ENCODE measurements around the gene PLXNA4.

PLXNA4 gene

DNA sequence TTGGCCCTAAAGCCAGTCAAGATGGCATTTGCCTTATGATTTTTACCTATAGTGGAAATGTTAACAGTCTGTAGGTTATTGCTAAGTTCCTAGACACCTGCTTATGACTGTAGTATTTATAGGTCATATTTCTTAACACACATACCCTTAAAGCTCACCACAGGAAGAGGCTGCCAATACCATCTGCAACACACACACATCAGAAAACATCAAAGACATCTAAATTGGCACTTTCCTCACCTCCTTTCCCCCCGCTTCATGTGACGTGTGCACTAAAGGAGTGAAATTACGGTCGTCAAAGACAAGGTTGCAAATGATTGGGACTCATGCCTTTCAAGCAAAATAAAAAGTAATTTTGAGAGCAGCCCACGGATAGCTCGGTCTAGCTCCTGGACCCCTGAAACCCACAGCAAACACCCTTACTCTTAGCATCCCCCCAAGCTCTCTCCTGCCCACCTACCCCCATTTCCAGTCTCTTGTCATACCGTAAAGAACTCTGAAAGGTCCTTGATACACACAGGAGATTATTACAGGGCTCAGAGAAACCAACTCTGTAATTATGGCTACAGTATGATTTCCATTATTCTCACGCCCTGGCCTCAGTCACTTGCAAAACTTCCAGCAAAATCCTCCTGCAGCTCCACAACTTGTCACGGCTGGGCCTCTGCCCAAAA, 90.5 kb downstream of the PLXNA4 start:
- peak in 1 of 10 donors; percentile 35 for DNase-seq
- intact Hi-C loops (cut with DNase I): no loop called here

DNA sequence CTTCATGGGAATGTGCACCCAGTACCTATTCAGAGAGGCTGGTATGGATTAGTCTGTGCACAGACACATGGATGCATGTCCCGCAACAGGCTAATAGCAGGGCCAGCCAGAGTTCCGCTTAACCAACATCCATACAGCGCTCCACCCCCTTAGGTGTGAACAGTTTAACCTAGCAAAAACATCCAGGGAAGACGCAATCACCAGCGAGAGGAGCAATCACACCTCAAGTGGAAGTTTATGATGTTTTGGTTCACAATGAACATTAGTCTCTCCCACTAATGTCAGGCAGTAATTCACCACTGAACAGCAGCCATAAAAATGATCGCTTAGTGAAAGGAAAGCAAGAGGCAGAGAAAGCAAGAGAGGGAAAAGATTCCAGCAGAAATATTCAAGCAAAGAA, 91.1 kb downstream of the PLXNA4 start:
- intact Hi-C loops (cut with DNase I): no loop called here
- no peak for DNase-seq

DNA sequence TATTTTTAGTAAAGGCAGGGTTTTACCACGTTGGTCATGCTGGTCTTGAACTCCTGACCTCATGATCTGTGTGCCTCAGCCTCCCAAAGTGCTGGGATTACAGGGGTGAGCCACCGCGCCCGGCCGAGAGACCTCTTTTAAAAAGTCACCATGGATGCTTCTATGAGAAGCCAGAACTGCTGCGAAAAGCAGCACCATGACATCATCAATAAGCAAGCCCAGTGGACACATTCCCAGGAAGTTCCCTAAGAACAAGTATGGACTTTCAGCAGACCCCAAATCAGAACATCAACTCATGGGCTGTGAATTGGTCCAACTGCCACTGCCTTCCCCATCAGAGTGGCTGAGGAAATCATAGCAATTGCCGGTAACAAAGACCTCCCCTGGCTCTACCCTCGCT, 93.4 kb downstream of the PLXNA4 start:
- no peak for DNase-seq
- intact Hi-C loops (cut with DNase I): no loop called here

DNA sequence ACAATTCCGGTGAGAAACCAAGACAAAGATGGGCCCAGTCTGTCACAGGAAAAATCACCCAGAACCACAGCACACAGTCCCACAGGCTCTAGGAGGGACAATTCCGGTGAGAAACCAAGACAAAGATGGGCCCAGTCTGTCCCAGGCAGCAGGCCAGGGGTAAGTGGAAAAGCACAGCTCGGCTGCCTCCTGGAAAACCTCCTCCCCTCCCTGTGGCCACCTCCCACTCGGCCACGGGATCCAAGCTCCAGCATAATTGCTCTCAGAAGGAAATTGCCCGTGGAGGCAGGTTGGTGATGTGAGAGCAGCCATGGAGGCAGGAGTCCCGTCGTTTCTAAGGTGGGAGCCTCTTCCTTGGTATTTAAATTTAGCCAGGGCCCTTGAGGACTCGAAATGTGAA, 95.7 kb downstream of the PLXNA4 start:
- DNase-seq: peak; percentile 18 to 95 (median 71)
- intact Hi-C loops (cut with DNase I): no loop called here

DNA sequence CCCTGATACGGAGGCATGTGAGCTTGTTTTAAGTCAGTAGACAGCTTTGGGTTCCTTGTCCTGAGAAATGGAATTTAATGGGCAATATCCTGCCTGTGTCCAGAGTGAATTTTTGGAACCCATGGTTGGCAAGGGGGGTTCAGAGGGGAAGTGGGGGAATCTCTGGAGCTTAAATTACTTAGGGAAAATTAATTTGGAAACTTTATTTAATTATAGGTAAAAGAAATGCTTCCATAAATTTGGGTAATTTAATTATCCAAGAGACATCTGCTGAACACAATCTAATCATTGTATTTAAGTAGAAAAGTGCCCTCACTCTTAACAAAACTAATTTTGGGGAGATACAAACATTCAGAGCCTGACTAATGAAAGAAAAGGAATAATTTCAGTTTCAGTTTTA, 99.7 kb downstream of the PLXNA4 start:
- intact Hi-C loops (cut with DNase I): no loop called here
- no peak for DNase-seq

DNA sequence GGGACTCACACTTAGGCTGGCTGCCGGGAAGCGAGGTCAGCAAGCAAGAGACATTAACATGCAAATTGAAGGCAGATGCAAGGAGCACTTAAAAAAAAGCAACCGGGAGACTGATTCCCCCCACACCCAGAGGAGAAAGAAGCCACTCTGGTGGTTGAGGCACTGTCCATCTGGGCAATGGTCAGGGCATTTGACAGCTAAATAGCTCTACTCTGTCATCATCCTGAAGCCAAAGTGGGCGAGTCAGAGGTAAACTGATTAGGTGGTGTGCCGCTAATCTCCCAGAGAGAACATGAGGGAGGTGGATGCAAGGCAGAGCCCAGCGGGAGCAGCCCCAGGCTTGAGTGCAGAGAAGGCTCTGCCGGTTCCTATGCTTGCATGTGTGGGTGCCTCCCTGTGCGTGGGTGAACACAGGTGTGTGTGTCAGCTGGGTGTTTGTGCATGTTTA, 100.6 kb downstream of the PLXNA4 start:
- DNase-seq: peak in 1 of 10 donors; percentile 86
- intact Hi-C loops (cut with DNase I): no loop called here

DNA sequence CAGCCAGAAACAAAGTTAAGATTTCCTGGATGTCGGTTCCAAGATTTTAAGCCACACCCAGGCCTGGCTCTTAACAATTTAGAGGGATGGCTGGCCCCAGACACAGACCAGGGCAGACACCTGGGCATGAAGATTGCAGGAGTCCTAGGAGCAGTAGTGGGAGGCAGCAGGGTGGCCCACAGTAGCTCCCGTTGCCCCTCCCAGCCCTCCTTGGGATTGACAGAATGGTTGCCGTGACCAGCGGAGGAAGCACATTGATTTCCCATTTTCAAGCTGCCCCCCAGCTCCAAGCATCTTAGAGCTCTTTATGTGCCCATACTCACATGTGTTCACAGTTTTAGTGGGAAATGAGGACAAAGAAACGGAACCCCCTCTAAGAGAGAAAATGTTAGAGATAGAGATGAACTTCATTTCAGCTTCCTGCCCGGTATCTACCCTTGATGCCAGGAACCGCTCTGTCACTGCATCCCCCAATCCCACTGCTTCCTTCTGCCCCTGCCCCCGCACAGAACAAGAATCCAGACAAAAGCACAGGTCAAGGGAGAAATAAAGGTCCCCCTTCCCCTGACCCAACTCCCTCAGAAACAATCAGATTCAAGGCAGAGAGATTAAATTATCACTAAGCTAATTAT, 101.1 kb downstream of the PLXNA4 start:
- no peak for DNase-seq
- intact Hi-C loops (cut with DNase I): no loop called here

DNA sequence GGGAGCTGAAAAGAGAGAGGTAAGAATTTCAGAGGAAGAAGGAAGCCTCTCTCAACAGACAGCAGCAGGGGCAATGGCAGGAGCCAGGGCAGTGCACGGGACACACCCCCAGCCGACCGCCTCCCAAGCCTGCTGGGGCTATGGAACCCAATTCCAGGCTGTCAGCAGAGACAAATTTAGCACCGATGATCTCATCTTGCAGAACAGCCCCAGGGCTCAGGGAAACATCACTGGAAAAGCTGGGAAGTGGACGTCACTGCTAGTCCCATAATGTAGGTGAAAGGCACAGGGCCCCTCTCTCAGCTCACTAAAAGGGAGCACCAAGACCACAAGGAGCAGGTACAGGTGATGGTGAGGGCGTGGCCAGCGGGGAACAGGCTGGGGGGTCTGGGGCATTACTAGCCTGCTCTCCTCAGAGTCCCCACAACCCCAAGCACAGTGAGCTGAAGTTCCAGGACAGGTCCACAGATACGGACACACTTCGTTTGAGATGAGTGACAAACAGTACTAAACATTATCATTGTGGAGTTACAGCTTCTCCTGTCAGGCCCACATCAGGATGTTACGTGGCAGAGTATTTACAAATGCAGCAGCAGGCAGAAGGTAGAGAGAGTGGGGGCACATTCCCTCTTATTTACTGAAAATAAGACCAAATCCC, 103.7 kb downstream of the PLXNA4 start:
- peak in 5 of 10 donors; percentile 15 to 89 (median 23) for DNase-seq
- intact Hi-C loops (cut with DNase I): no loop called here

DNA sequence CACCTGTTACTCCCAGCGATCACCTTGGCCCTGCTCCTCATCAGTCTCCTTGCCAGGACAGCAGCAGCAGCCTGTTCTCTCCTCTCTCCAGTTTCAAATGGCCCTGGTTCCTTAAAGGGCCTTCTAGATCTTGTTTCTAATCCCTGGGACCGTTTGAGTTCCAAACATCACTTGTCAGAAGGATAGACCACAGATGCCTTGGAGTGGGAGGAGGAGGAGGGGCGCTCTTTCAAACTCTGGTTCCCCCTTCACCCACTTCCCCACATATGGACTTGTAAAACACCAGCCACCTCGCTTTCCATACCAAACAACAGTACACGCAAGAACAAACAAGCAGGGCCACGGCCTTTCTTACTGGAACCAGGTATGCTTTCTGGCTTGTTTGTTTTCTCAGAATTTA, 104.8 kb downstream of the PLXNA4 start:
- no peak for DNase-seq
- intact Hi-C loops (cut with DNase I): no loop called here

DNA sequence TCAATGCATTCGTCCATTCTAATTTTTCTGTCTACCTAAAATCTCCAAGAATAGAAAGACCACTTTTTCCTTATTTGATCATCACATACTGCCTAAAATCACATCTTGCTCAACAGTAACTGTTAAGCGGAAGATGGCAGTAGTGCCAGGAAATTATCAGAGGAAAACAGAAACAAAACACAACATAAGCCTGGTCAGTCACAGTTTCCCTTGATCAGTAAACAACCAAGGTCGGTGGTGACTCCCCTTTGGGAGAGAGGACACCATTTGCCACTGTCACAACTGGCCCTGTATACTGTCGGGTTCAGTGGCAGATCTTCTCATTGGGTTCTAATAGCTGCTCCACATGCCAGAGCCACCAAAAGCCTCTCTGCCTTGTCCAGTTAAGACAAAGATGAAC, 106.6 kb downstream of the PLXNA4 start:
- no peak for DNase-seq
- intact Hi-C loops (cut with DNase I): no loop called here

DNA sequence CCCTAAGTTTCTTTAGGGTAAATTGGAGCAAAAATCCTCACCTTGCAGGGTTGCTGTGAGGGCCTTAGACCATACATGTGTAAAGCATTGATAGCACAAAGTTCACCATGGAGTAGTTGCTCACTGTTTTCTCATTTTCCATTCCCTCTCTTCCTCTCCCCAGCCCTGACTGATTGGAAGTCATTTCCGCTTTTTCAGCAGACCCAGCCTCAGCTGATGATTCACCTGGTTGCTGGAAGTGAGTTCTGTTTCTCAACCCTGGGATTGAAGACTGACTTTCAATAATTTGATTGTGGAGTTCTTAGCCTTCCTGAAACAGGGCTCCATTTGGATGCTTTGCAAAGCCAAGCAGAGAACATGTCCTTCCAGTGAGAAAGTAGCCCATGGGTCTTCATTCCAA, 107.0 kb downstream of the PLXNA4 start:
- no peak for DNase-seq
- intact Hi-C loops (cut with DNase I): no loop called here

DNA sequence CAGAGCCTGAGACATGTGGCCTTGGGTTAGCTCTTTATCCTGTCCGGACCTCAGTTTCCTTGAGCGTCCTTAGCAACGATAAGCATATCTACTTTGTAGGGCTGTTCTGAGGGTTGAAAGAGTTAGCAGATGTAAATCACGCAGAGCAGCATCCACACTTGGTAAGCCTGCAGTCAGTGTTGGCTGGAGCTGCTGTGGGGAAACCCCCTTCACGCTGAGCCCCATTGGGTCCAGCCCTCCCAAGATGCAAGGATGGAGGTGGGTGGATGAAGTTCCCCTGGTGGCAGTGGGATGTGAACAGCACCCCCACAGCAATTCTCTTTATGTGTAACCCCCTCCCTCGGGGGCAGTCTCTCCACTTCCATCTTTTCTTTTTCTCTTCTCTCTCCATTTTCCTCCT, 109.9 kb downstream of the PLXNA4 start:
- intact Hi-C loops (cut with DNase I): no loop called here

DNA sequence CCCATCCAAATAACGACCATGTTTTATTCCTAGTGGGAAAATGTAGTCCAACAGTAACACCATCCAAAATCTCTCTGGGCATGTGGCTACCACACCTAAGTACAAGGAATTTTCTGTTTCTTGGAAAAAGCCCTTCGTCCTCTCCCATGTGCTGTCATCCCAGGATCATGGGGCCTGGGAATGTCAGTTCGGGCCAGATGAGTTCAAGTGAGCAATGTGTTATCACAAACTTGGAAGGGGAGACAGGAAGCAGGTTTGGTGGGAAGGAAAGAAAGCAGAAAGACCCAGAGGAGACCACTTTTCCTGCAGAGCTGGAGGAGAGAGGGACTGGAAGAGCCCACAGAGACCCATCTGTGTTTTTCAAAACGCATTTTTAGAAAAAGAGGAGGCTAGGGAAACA, 110.8 kb downstream of the PLXNA4 start:
- no peak for DNase-seq
- intact Hi-C loops (cut with DNase I): no loop called here

More for the DNA sequence above, 109.9 kb downstream of the PLXNA4 start:
- no peak for DNase-seq

DNA sequence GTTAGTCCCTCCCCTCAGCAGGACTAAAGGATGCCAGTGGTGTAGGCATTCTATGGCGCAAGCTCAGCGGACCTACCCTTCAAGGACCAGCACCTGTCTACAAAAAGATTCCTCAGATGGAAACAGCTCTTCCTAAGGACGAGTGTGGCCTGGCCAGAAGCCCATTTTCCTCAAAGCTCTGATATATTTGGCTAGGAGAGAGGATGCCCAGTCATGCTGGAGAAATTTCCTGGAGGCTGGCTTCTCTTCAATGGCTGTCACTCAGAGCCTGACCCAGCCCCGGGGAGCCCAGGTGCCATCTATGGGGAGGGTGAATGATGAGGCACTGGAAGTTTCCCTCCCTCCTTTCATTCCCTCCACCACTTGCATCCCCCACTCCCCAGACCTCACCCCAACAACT, 111.5 kb downstream of the PLXNA4 start:
- intact Hi-C loops (cut with DNase I): no loop called here
- peak in 1 of 10 donors; percentile 84 for DNase-seq

DNA sequence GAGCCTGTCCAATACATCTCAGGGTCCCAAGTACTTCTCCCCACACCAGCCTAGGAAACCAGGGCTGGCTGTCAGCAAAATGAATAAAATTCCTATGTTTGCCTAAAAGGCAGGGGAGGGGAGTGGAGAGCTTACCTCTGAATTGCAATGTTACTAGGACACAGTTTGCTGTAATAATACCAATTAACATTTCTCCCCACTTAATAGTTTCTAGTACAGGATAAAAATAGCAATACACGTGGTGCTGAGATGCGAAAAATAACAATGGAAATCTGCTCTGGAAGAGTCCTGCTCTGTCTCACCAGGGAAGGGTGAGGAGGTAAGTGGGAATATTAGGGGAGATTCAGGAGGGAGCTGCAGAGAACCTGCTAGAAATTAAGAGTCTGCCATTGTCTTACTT, 112.3 kb downstream of the PLXNA4 start:
- intact Hi-C loops (cut with DNase I): no loop called here
- no peak for DNase-seq

DNA sequence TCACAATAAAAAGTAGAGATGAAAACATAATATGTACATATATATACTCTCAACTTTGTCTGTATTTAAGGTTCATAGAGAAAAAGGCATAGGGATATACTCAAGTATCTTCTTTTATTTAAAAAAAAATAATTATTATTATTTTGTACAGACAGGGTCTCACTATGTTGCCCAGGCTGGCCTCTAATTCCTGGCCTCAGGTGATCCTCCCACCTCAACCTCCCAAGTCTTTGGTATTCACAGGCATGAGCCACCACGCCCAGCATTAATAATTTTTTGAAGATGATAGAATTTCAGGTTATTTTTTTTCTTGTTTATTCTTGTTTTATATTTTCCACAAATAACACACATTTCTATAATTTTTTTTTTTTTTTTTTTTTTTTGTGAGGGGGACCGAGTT, 113.8 kb downstream of the PLXNA4 start:
- no peak for DNase-seq
- intact Hi-C loops (cut with DNase I): no loop called here

DNA sequence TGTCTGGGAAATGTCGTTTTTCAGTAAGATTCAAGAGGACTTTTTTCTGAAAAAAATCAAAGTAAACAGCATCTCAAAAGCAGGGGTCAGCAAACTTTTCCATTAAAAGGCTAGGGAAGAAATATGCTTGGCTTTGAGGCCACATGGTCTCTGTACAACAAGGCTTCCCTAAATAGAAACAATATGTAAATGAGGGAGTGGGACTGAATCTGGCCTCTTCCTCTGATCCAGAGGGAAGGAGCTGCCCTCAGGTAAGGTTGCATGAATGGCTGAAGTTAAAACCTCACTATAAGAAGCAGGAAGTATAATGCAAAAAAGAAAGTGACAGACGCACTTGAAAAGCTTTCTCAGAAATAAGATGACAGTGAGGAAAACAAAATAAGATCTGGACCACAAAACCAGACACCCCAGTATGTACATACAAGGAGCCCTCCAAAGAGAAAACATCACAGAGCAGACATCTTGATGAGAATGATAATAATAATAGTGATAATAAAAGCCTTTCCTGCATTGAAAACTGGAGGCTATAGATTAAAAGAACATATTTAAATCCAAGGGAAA, 115.2 kb downstream of the PLXNA4 start:
- DNase-seq: no peak
- intact Hi-C loops (cut with DNase I): no loop called here

DNA sequence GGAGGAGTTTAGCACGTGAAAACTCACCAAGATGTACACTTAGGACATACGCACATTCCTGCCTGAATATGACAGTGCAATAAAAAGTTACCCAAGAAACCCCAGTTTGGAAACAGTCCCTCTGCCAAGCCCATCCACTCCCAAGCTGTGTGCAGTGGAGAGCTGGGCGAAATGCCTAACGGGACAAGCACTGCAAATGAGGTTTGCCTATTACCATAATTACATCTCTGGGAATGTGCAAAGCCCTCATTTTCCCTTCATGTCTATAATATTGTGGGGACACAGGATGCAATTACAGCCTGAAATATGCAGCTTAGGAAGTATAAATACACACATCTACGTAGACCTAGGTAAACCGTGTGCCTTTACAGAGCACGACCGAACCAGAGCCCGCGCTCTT, 117.5 kb downstream of the PLXNA4 start:
- intact Hi-C loops (cut with DNase I): no loop called here
- peak in 5 of 10 donors; percentile 24 to 90 (median 55) for DNase-seq

DNA sequence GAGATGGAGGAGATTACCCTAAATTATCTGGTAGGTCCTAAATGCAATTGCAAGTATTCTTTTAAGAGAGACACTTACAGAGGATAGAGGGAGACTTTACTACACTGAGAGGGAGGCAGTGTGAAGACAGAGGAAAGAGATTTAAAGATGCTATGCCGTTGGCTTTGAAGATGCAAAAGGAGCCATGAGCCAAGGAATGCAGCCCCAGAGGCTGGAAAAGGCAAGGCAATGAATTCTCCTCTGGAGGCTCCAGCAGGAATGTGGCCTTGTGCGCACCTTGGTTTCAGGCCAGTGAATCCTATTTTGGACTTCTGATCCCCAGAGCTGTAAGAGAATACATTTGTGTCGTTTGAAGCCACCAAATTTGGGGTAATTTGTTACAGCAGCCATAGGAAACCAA, 118.6 kb downstream of the PLXNA4 start:
- intact Hi-C loops (cut with DNase I): no loop called here
- no peak for DNase-seq

DNA sequence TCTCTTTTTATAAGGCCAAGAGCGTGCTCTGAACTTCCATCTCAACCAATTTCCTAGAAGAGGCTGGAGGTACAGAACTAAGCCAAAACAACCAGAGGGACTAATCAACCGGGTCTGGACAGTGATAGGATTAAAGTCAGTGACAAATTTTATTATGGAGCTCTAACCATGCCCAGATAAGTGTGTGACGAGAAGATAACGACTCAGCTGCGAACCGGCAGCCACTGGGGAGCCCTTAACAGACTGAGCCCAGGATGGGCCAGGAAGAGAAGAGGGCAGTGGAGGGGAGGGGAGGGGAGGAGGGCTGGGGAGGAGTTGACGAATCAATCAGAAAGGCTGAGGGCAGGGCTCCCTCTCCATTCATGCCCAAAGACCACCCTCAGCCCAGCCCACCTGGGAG, 119.9 kb downstream of the PLXNA4 start:
- intact Hi-C loops (cut with DNase I): no loop called here
- DNase-seq: no peak

DNA sequence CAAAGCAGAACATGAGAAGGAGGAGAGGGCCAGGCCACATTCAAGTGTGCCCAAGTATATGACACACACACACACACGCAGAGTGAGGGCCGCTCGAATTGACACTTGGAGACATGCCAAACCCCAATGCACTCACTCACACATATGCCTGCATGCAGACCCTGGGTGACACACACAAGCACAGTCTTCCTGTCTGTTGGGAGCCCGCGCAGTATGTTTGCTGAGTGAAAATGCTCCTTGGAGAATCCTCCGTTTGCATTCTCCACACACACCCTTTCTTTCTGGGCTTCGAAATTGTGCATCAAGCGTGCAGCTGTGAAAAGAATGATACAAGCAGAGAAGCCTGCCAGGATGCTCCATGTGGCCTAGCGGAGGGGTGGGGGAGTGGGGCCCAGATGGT, 120.9 kb downstream of the PLXNA4 start:
- no peak for DNase-seq
- intact Hi-C loops (cut with DNase I): no loop called here

DNA sequence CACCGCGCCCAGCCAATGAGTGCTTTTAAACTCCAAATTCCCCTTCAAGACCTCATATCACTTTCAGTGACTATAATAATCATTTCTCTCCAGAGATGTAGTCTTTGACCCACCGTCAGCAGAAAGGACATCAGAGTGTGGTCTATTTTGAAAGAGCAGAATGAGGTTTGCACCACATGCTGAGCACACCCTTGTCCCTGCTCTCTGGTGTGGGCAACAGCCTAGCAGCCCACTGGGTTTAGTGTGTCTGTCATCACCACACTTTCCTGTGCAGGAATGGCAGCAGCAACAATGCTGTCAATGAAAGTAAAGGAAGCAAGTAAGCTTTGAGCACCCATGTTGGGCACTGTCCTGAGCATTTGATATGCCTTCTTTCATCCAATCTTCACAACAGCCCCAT, 122.4 kb downstream of the PLXNA4 start:
- no peak for DNase-seq
- intact Hi-C loops (cut with DNase I): no loop called here

All from posterior cingulate gyrus (tissue), 11 donors.